GM15510 (cell line): ENCODE results near the gene ERICH6B.

ENCODE experiments used
- POLR2A ChIP-seq: IDR thresholded peaks from 3 replicates; pipeline ENCODE4 v1.6.1; 2011; ENCODE audit warnings: borderline replicate concordance; ENCODE audit not compliant: insufficient read length; ENCODE audit errors: extremely low read depth

Gene ERICH6B

GRCh38 chr13:45615501-45616101 is at the start of gene ERICH6B:
Gene ERICH6B (minus strand): TSS chr13:45615739. CDS start chr13:45597005, 18,734 bp downstream.
- TF ChIP-seq POLR2A = no peak

DNA sequence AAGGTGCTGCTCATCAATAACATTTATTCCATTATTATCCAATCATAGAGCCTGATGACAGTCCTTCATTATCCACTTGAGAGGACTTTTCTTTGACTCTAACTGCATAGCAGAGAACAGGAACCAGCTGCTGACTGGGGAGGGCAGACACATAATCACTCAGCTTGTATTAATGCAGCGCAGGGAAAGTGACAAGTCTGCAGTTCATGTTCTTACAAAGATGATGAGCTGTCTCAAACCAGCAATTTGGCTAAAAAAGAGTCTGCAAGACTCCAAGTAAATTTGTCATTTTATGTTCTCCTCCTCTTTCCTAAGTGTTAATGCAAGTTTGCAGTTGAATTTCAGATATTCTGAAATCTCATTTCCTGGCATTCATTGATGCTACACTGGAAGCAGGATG is 46.6 kb upstream of the ERICH6B start:
- TF ChIP-seq POLR2A = no peak

- TF ChIP-seq POLR2A = no peak
Measured at GRCh38 chr13:45659536-45659935, 44.0 kb upstream of the ERICH6B start.

GRCh38 chr13:45658586-45659235 is 43.2 kb upstream of the ERICH6B start:
- no peak for TF ChIP-seq POLR2A

GRCh38 chr13:45654633-45655349 is 39.3 kb upstream of the ERICH6B start:
- no peak for TF ChIP-seq POLR2A

DNA sequence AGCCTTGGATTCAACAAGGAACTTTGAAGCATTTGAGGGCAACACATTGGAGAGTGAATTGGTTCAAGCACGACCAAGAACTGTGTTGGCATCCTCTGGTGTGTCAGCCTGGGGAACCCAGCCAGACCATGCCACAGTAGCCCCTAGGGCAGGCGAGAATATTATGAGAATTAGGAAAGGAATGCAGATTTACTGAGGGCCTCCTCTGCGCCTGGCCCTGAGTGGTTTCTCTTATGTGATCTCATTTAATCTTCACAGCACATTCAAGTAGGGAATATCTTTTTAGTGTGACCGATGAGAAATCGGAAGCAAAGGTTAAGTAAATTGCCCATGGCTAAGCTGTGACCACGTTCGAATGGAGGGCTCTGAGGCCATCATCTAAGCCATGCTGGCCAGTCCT is 15.3 kb upstream of the ERICH6B start:
- no peak for TF ChIP-seq POLR2A

- TF ChIP-seq POLR2A = no peak
Measured at GRCh38 chr13:45629940-45630339, 14.4 kb upstream of the ERICH6B start.

DNA sequence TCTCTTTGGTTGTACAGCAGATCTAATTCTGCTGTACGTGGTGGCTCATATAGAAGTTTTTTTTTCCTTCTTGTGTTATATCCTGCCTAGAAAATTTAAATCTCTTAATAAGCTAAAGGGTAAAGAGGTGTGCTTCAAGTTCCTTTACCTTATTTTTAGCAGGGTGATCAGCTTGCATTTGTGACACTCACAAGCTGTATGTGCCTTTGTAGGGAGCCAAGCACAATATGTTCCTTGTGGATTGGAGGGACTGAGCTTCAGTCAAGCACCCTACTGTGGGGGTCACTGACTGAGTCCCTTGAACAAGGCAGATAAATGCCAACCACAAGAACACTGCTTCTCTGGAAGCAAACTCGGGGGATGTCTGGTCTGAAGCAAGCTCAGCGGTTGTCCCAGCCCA is 12.6 kb upstream of the ERICH6B start:
- no peak for TF ChIP-seq POLR2A

- no peak for TF ChIP-seq POLR2A
Measured at GRCh38 chr13:45627656-45628055, 12.1 kb upstream of the ERICH6B start.

- TF ChIP-seq POLR2A = no peak
Measured at GRCh38 chr13:45626731-45627374, 11.3 kb upstream of the ERICH6B start.

GRCh38 chr13:45623516-45624090 is 8.1 kb upstream of the ERICH6B start:
- no peak for TF ChIP-seq POLR2A

DNA sequence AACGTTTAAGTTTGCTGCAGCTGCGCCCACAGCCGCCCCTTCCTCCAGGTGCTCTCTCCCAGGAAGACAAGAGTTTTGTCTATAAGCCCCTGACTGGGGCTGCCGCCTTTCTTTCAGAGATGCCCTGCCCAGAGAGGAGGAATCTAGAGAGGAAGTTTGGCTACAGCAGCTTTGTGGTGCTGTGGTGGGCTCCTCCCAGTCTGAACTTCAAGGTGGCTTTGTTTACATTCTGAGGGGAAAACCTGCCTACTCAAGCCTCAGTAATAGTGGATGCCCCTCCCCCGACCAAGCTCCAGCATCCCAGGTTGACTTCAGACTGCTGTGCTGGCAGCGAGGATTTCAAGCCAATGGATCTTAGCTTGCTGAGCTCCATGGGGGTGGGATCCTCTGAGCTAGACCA is 6.4 kb upstream of the ERICH6B start:
- TF ChIP-seq POLR2A = no peak

DNA sequence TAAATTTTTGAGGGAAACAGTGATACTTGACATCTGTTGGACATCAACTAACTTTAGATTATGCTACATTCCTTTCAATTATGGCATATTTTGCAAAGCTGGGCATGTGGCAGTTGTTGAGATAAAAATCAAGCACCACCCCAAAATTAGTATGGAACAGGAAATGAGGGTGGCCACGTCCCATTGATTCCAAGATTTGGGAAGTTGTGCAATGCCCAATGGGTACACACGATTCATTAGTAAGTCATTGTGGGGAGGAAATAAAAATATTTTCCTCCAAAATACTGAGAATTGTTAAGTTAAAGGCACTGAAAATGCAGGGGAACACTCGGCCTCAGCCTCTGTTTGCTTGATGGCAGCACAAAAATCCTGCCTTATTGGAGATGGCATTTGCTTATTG is 7.6 kb downstream of the ERICH6B start:
- no peak for TF ChIP-seq POLR2A

DNA sequence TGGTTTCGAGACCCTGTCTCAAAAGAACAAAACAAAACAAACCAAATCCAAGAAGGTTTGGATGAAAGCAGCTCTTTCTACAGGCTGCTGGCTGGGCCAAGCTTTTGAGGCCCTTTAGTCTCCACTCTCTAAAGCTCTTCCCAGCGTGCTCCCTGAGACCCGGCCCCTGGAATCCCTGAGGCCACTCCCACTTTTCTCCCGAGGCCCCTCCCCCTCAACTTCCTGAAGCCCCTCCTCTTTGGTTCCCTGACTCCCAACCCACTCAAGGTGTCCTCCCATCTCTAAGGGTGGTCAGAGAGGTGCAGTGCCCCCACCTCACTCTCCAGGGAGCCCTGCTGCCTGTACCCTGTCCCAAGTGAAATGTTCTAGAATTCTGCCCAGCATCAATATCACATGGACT is 10.6 kb downstream of the ERICH6B start:
- TF ChIP-seq POLR2A = no peak

DNA sequence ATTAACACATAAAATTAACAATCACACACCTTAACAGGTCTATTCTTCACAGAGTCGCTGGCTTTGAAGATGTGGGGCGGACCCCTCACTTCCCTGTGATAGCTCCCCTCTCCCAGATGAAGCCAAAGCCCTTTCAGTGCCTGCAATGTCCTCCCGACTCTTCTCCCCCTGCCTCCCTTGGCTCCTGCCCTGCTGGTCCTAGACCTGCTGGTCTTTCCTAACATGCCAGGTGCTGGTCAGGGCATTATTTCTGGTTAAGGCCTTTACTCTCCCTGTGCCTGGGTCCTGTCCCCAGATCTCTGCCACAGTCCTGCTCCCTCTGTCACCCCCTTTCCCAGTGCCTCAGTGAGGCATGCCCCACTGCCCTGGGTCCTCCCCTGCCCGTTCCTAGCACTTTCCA is 12.2 kb downstream of the ERICH6B start:
- no peak for TF ChIP-seq POLR2A
